NCI-H2196 (cell line): ENCODE results near the gene NAXE.
"Not testable (repeated sequence)": the region's sequence is repeated elsewhere in the genome, so short reads cannot be mapped to it uniquely, and the experiment has no call there.

ENCODE experiments used
- DNase-seq: peaks from one replicate; lab custom pipeline; 2025; ENCODE audit not compliant: unreplicated experiment; lab: John Stamatoyannopoulos, UW

The NAXE gene

GRCh38 chr1:156592910-156593660, 1.5 kb downstream of the NAXE start:
- peak; percentile 66 for DNase-seq

- DNase-seq, result no peak
These were observed 2.0 kb downstream of the NAXE start for GRCh38 chr1:156593661-156593989.

- no peak for DNase-seq
These were observed 2.6 kb downstream of the NAXE start for GRCh38 chr1:156594190-156594589.

GRCh38 chr1:156595016-156595415, 3.4 kb downstream of the NAXE start:
- DNase-seq, result no peak

- no peak for DNase-seq
These were observed 4.8 kb downstream of the NAXE start for GRCh38 chr1:156596426-156596825.

GRCh38 chr1:156598125-156598524, 6.5 kb downstream of the NAXE start:
- DNase-seq, result no peak

GRCh38 chr1:156598731-156599432, 7.3 kb downstream of the NAXE start:
- DNase-seq, result no peak

GRCh38 chr1:156599811-156600210, 8.2 kb downstream of the NAXE start:
- DNase-seq, result no peak

- no peak for DNase-seq
These were observed 9.2 kb downstream of the NAXE start for GRCh38 chr1:156600733-156601121.

- DNase-seq, result peak; percentile 85
These were observed 9.7 kb downstream of the NAXE start, which contains the start of gene GPATCH4 for GRCh38 chr1:156601122-156601830. Gene GPATCH4 (minus strand): TSS chr1:156601479.

- no peak for DNase-seq
These were observed 10.3 kb downstream of the NAXE start for GRCh38 chr1:156601892-156602291.

- DNase-seq, result no peak
These were observed 11.0 kb downstream of the NAXE start for GRCh38 chr1:156602557-156602993.

- DNase-seq, result not testable (repeated sequence)
These were observed 15.8 kb downstream of the NAXE start for GRCh38 chr1:156607344-156607743.

- DNase-seq, result peak; percentile 76
These were observed 16.6 kb downstream of the NAXE start for GRCh38 chr1:156608036-156608674.

GRCh38 chr1:156608981-156609380, 17.4 kb downstream of the NAXE start:
- DNase-seq, result peak; percentile 67

GRCh38 chr1:156610072-156610471, 18.5 kb downstream of the NAXE start:
- not testable (repeated sequence) for DNase-seq

GRCh38 chr1:156612666-156613065, 21.1 kb downstream of the NAXE start:
- DNase-seq, result no peak

GRCh38 chr1:156615946-156616345, 24.4 kb downstream of the NAXE start:
- no peak for DNase-seq

- peak; percentile 64 for DNase-seq
These were observed 24.9 kb downstream of the NAXE start for GRCh38 chr1:156616463-156616862.

GRCh38 chr1:156618853-156619581, 27.4 kb downstream of the NAXE start, which contains the start of gene HAPLN2:
Gene HAPLN2 (plus strand): TSS chr1:156619415. CDS start chr1:156623491, 4,076 bp downstream.
- DNase-seq, result peak; percentile 42

- DNase-seq, result no peak
These were observed 28.0 kb downstream of the NAXE start for GRCh38 chr1:156619582-156619955.
